ENCODE data around the gene C20orf202.
"Not testable (repeated sequence)": the region's sequence is repeated elsewhere in the genome, so short reads cannot be mapped to it uniquely, and the experiment has no call there.

C20orf202 gene

GRCh38 chr20:1225263-1225782 is 22.1 kb downstream of the C20orf202 start:
- Mint-ChIP-seq H3K36me3 (no peaks in the 10 kb centered on the region), H3K27ac (peak overlapping the region; percentile 25)
- CTCF ChIA-PET = interaction anchor here (1.2 kb wide), 1 partner anchor 12 kb away, joined by 4 read pairs; no protein-coding TSS in a partner anchor

GRCh38 chr20:1225783-1226654 is 22.8 kb downstream of the C20orf202 start, which contains the start of gene RAD21L1:
Gene RAD21L1, plus strand, starts transcription at chr20:1226044. Its CDS starts 2,410 bp downstream, at chr20:1228454.
- H3K27me3 Mint-ChIP-seq = peaks cover 52% of the 10 kb centered on the region
- CTCF ChIA-PET = interaction anchor here (1.2 kb wide), 2 partner anchors 13 to 44 kb away, joined by 3 to 4 read pairs; no protein-coding TSS in a partner anchor

More at GRCh38 chr20:1225263-1225782, 22.1 kb downstream of the C20orf202 start:
- H3K27me3 Mint-ChIP-seq = peaks cover 59% of the 10 kb centered on the region
- H3K4me3 Mint-ChIP-seq = peak overlapping the region; percentile 71
- H3K9me3 Mint-ChIP-seq = peaks cover 2% of the 10 kb centered on the region
- H3K4me1 Mint-ChIP-seq = peaks cover 19% of the 10 kb centered on the region
- no peak for DNase-seq

GRCh38 chr20:1229541-1229940 is 26.3 kb downstream of the C20orf202 start:
- CTCF ChIA-PET = no interaction called here
- no peaks in the 10 kb centered on the region for H3K9me3 Mint-ChIP-seq

More at GRCh38 chr20:1225783-1226654, 22.8 kb downstream of the C20orf202 start, which contains the start of gene RAD21L1:
- Mint-ChIP-seq H3K9me3 (peaks cover 2% of the 10 kb centered on the region), H3K4me1 (peaks cover 19% of the 10 kb centered on the region), H3K36me3 (no peaks in the 10 kb centered on the region), H3K27ac (peak within 1 kb of the TSS; percentile 25), H3K4me3 (peak within 1 kb of the TSS; percentile 79)
- peak; percentile 87 for DNase-seq

GRCh38 chr20:1232286-1233111 is 29.2 kb downstream of the C20orf202 start:
- Mint-ChIP-seq H3K27ac (no peak overlapping the region), H3K9me3 (no peaks in the 10 kb centered on the region), H3K27me3 (peaks cover 6% of the 10 kb centered on the region), H3K4me1 (peaks cover 11% of the 10 kb centered on the region), H3K4me3 (no peak overlapping the region), H3K36me3 (no peaks in the 10 kb centered on the region)
- DNase-seq = no peak
- CTCF ChIA-PET = no interaction called here

More at GRCh38 chr20:1229541-1229940, 26.3 kb downstream of the C20orf202 start:
- Mint-ChIP-seq H3K36me3 (no peaks in the 10 kb centered on the region), H3K4me3 (no peak overlapping the region), H3K4me1 (peaks cover 20% of the 10 kb centered on the region), H3K27ac (no peak overlapping the region), H3K27me3 (peaks cover 29% of the 10 kb centered on the region)
- no peak for DNase-seq

- CTCF ChIA-PET = interaction anchor here (1.0 kb wide), 1 partner anchor 31 kb away, joined by 3 read pairs; no protein-coding TSS in a partner anchor
- H3K4me3 Mint-ChIP-seq = no peak overlapping the region
- H3K27ac Mint-ChIP-seq = no peak overlapping the region
- peaks cover 12% of the 10 kb centered on the region for H3K27me3 Mint-ChIP-seq
- H3K4me1 Mint-ChIP-seq = peaks cover 5% of the 10 kb centered on the region
- no peaks in the 10 kb centered on the region for H3K9me3 Mint-ChIP-seq
- no peak for DNase-seq
- no peaks in the 10 kb centered on the region for H3K36me3 Mint-ChIP-seq
These were observed 37.3 kb downstream of the C20orf202 start for GRCh38 chr20:1240549-1240948.

GRCh38 chr20:1241456-1241855 is 38.2 kb downstream of the C20orf202 start:
- Mint-ChIP-seq H3K36me3 (no peaks in the 10 kb centered on the region), H3K4me1 (peaks cover 5% of the 10 kb centered on the region), H3K27me3 (peaks cover 14% of the 10 kb centered on the region), H3K4me3 (no peak overlapping the region), H3K9me3 (no peaks in the 10 kb centered on the region), H3K27ac (no peak overlapping the region)
- CTCF ChIA-PET = interaction anchor here (1.0 to 1.5 kb wide), 2 partner anchors 13 to 32 kb away, joined by 3 read pairs; no protein-coding TSS in a partner anchor
- DNase-seq = no peak

GRCh38 chr20:1242099-1242498 is 38.8 kb downstream of the C20orf202 start:
- no peak overlapping the region for H3K4me3 Mint-ChIP-seq
- H3K36me3 Mint-ChIP-seq = no peaks in the 10 kb centered on the region
- no peaks in the 10 kb centered on the region for H3K9me3 Mint-ChIP-seq
- no peak for DNase-seq
- H3K4me1 Mint-ChIP-seq = peaks cover 5% of the 10 kb centered on the region
- H3K27me3 Mint-ChIP-seq = peaks cover 14% of the 10 kb centered on the region
- CTCF ChIA-PET = interaction anchor here (1.0 to 1.5 kb wide), 2 partner anchors 13 to 225 kb away, joined by 3 read pairs; partner anchors contain the start of gene NSFL1C
- H3K27ac Mint-ChIP-seq = no peak overlapping the region

- Mint-ChIP-seq H3K9me3 (no peaks in the 10 kb centered on the region), H3K36me3 (no peaks in the 10 kb centered on the region), H3K27ac (no peak overlapping the region), H3K4me3 (no peak overlapping the region), H3K4me1 (peaks cover 5% of the 10 kb centered on the region), H3K27me3 (peaks cover 14% of the 10 kb centered on the region)
- no peak for DNase-seq
- CTCF ChIA-PET = interaction anchor here (1.0 to 1.5 kb wide), 2 partner anchors 12 to 225 kb away, joined by 3 read pairs; partner anchors contain the start of gene NSFL1C
These were observed 39.3 kb downstream of the C20orf202 start for GRCh38 chr20:1242530-1242929.

GRCh38 chr20:1245578-1245977 is 42.3 kb downstream of the C20orf202 start:
- H3K4me1 Mint-ChIP-seq = peaks cover 5% of the 10 kb centered on the region
- H3K9me3 Mint-ChIP-seq = peaks cover 1% of the 10 kb centered on the region
- CTCF ChIA-PET = no interaction called here
- H3K27ac Mint-ChIP-seq = no peak overlapping the region
- no peak overlapping the region for H3K4me3 Mint-ChIP-seq
- H3K36me3 Mint-ChIP-seq = no peaks in the 10 kb centered on the region
- DNase-seq = no peak
- peaks cover 14% of the 10 kb centered on the region for H3K27me3 Mint-ChIP-seq

GRCh38 chr20:1247689-1248088 is 44.4 kb downstream of the C20orf202 start:
- peaks cover 18% of the 10 kb centered on the region for H3K27me3 Mint-ChIP-seq
- H3K4me3 Mint-ChIP-seq = no peak overlapping the region
- no peak overlapping the region for H3K27ac Mint-ChIP-seq
- peaks cover 7% of the 10 kb centered on the region for H3K4me1 Mint-ChIP-seq
- DNase-seq = no peak
- CTCF ChIA-PET = no interaction called here
- H3K9me3 Mint-ChIP-seq = peaks cover 1% of the 10 kb centered on the region
- no peaks in the 10 kb centered on the region for H3K36me3 Mint-ChIP-seq

- H3K4me1 Mint-ChIP-seq, H3K9me3 Mint-ChIP-seq, H3K27ac Mint-ChIP-seq, H3K4me3 Mint-ChIP-seq, DNase-seq, CTCF ChIA-PET, H3K36me3 Mint-ChIP-seq: not testable (repeated sequence)
- peaks cover 14% of the 10 kb centered on the region for H3K27me3 Mint-ChIP-seq
These were observed 47.0 kb downstream of the C20orf202 start for GRCh38 chr20:1250282-1250681.

GRCh38 chr20:1252416-1252815 is 49.2 kb downstream of the C20orf202 start:
- H3K36me3 Mint-ChIP-seq = no peaks in the 10 kb centered on the region

GRCh38 chr20:1254254-1254653 is 51.0 kb downstream of the C20orf202 start:
- Mint-ChIP-seq H3K9me3 (peaks cover 1% of the 10 kb centered on the region), H3K27me3 (peaks cover 9% of the 10 kb centered on the region), H3K36me3 (no peaks in the 10 kb centered on the region), H3K4me3 (no peak overlapping the region), H3K4me1 (peaks cover 6% of the 10 kb centered on the region), H3K27ac (no peak overlapping the region)
- DNase-seq = no peak
- CTCF ChIA-PET = interaction anchor here (0.7 kb wide), 1 partner anchor 12 kb away, joined by 3 read pairs; no protein-coding TSS in a partner anchor

More at GRCh38 chr20:1252416-1252815, 49.2 kb downstream of the C20orf202 start:
- Mint-ChIP-seq H3K27me3 (peaks cover 9% of the 10 kb centered on the region), H3K4me1 (peaks cover 6% of the 10 kb centered on the region), H3K27ac (no peak overlapping the region), H3K9me3 (peaks cover 1% of the 10 kb centered on the region), H3K4me3 (no peak overlapping the region)
- CTCF ChIA-PET = no interaction called here
- DNase-seq = no peak

- H3K9me3 Mint-ChIP-seq = no peaks in the 10 kb centered on the region
- H3K4me3 Mint-ChIP-seq = no peak overlapping the region
- no peak overlapping the region for H3K27ac Mint-ChIP-seq
- H3K4me1 Mint-ChIP-seq = peaks cover 6% of the 10 kb centered on the region
- H3K27me3 Mint-ChIP-seq = peaks cover 10% of the 10 kb centered on the region
- no peaks in the 10 kb centered on the region for H3K36me3 Mint-ChIP-seq
- no peak for DNase-seq
- CTCF ChIA-PET = no interaction called here
These were observed 52.4 kb downstream of the C20orf202 start for GRCh38 chr20:1255675-1256074.
